ENCODE measurements around the gene NSD1. TPM values are rescaled to one million over a fixed set of nuclear protein-coding genes. Genes with fewer than 3 reads are reported as not detected.
"Not testable (repeated sequence)": the region's sequence is repeated elsewhere in the genome, so short reads cannot be mapped to it uniquely, and the experiment has no call there.

Gene NSD1
- total and polyA plus RNA-seq, 3 donors from 2014 or later = 66.0 to 86.6 (median 71.2) TPM

DNA sequence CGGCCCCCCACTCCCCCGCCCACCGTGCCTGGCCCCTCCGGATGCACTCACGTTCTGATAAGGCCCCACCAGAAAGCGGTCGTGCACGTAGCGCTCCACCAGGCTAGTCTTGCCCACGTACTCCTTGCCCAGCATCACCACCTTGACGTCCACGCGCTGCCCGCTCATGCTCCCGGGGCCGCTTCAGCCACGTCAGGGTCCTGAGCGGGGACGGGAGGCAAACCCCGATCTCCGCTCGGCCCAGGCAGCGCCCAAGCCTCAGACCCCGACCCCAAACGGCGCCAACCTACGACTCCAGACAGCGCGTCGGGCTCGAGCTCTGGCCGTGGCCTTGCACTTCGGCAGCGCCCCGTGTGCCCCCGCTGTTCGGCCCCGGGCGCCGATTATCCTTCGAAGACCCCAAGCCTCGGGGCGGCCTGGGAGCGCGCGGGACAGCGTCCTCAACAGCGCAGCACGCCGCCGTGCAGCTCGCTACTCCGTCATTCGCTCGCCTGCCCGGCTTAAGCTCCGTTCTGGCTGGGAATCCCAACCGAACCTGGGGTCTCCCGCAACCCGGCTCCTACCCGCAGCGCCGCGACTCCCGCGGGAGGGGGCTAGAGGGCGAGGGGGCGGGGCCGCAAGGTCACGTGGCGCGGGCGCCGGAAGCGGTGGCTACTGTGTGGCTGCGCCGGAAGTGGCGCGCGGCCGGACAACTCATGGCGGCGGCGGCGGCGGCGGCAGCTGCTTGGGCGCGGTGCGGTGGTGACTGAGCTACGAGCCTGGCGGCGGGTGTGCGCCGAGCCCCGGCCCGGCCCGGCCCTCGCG lies 169.8 kb downstream of the NSD1 start, which contains the start of the genes PRELID1 and RAB24:
TSS of gene PRELID1 (plus strand) at position 679 of the 804 bp plus-strand sequence. CDS start 187 bp downstream, outside the sequence.
TSS of gene RAB24 (minus strand) at position 599 of the 804 bp plus-strand sequence. CDS start at position 168, 431 bp downstream.
- DNase-seq = peak; percentile 94
- WGBS, 2 donors = 0% methylated on average over 71 of the region's 100 CpGs; no CpG with 5 or more reads in 1 of the 2 donors
- no peaks in the 10 kb centered on the region for H3K27me3 ChIP-seq
- H3K4me3 ChIP-seq = peak within 1 kb of the TSS; percentile 82 to 94
- peaks cover 19% of the 10 kb centered on the region for H3K4me1 ChIP-seq
- intact Hi-C loops (cut with DNase I; ENCODE audit: low total_unique reads) = loop anchor here (10.0 kb wide), 1 partner anchor 189 kb away; no protein-coding TSS in a partner anchor
- H3K9me3 ChIP-seq = no peaks in the 10 kb centered on the region
- no peak for TF ChIP-seq POLR2A (IDR thresholded peaks at IDR 0.05)
- TF ChIP-seq, protein P1, sequence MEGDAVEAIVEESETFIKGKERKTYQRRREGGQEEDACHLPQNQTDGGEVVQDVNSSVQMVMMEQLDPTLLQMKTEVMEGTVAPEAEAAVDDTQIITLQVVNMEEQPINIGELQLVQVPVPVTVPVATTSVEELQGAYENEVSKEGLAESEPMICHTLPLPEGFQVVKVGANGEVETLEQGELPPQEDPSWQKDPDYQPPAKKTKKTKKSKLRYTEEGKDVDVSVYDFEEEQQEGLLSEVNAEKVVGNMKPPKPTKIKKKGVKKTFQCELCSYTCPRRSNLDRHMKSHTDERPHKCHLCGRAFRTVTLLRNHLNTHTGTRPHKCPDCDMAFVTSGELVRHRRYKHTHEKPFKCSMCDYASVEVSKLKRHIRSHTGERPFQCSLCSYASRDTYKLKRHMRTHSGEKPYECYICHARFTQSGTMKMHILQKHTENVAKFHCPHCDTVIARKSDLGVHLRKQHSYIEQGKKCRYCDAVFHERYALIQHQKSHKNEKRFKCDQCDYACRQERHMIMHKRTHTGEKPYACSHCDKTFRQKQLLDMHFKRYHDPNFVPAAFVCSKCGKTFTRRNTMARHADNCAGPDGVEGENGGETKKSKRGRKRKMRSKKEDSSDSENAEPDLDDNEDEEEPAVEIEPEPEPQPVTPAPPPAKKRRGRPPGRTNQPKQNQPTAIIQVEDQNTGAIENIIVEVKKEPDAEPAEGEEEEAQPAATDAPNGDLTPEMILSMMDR (IDR thresholded peaks at IDR 0.05) = peak in 1 of 3 experiments; percentile 33
- no peaks in the 10 kb centered on the region for H3K36me3 ChIP-seq (ENCODE audit: low read depth, missing control alignments)
- H3K27ac ChIP-seq = peak within 1 kb of the TSS; percentile 76 to 82

DNA sequence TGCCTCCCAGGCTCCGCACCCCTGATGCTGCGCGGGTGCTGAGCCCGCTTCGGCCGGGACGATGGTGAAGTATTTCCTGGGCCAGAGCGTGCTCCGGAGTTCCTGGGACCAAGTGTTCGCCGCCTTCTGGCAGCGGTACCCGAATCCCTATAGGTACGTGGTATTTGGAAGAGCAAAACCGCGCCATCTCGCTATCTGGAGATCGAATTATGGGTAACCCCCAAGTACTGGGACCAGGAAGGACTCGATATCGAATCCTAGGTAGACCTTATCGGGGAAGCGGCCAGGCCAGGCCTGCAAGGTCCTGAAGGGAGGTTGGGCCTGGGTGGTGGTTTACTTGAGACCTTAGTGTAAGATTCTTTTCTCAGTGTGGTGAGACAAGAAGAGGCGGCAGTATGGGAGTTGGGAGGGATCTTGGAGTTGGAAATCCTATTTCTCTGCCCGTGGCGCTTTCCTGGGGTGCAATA lies 170.4 kb downstream of the NSD1 start:
- no peaks in the 10 kb centered on the region for H3K27me3 ChIP-seq
- H3K27ac ChIP-seq = peak overlapping the region; percentile 76 to 82
- H3K4me3 ChIP-seq = peak overlapping the region; percentile 82 to 94
- H3K9me3 ChIP-seq = no peaks in the 10 kb centered on the region
- DNase-seq = no peak
- H3K36me3 ChIP-seq (ENCODE audit: low read depth, missing control alignments) = no peaks in the 10 kb centered on the region
- WGBS, 2 donors = 0 to 2% methylated on average over 7 to 25 of the region's 25 CpGs
- TF ChIP-seq POLR2A (IDR thresholded peaks at IDR 0.05) = no peak
- TF ChIP-seq, protein P1 (IDR thresholded peaks at IDR 0.05) = no peak
- H3K4me1 ChIP-seq = peaks cover 19% of the 10 kb centered on the region
- intact Hi-C loops (cut with DNase I; ENCODE audit: low total_unique reads) = loop anchor here (10.0 kb wide), 1 partner anchor 189 kb away; no protein-coding TSS in a partner anchor

DNA sequence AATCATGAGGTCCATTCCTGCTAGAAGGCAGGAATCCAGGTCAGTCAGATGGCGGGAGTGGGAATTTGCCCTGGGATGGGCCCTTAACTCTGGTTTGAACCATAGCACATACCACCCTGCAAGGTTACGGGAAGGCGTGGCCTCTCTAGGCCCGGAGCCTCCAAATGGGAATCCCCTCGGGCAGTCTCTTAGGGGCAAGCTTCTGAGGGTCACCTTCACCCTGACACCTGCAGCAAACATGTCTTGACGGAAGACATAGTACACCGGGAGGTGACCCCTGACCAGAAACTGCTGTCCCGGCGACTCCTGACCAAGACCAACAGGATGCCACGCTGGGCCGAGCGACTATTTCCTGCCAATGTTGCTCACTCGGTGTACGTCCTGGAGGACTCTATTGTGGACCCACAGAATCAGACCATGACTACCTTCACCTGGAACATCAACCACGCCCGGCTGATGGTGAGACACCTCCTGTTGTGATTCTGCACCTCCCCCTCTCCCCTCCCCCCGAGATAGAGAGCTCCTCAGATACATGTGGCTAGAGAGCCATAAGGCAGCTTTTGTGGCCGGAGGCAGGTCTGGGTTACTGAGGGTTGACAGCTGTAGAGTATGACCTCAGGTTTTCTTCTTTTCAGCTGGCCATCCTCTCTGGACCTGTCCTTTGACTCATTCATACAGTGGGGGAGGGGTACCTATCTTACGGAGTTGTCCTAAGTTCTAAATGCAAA lies 171.0 kb downstream of the NSD1 start:
- H3K36me3 ChIP-seq (ENCODE audit: low read depth, missing control alignments) = no peaks in the 10 kb centered on the region
- peak overlapping the region; percentile 82 to 94 for H3K4me3 ChIP-seq
- no peaks in the 10 kb centered on the region for H3K27me3 ChIP-seq
- no peak for DNase-seq
- H3K9me3 ChIP-seq = no peaks in the 10 kb centered on the region
- WGBS, 2 donors = 16 to 38% methylated on average over 3 to 19 of the region's 19 CpGs
- peak overlapping the region in 1 of 2 donors; percentile 82 for H3K27ac ChIP-seq
- intact Hi-C loops (cut with DNase I; ENCODE audit: low total_unique reads) = loop anchor here (10.0 kb wide), 1 partner anchor 190 kb away; no protein-coding TSS in a partner anchor
- TF ChIP-seq POLR2A (IDR thresholded peaks at IDR 0.05) = no peak
- TF ChIP-seq, protein P1 (IDR thresholded peaks at IDR 0.05) = no peak
- peaks cover 19% of the 10 kb centered on the region for H3K4me1 ChIP-seq

DNA sequence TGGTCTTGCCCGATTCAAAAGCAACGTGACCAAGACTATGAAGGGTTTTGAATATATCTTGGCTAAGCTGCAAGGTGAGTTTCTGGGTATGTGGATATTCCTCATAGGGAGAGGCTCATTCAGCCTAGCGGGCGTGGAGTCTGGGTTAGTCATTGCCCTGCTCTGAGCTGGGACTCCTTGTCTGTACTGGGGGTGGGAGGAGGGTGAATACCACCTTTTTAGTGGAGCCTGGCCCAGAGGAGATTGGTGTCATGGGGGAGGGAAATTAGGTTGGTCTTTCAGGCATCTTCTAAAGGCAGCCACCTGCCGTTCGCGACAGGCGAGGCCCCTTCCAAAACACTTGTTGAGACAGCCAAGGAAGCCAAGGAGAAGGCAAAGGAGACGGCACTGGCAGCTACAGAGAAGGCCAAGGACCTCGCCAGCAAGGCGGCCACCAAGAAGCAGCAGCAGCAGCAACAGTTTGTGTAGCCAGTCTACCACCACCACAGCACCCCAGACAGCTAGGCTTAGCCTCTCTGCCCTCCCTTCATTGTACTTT lies 172.6 kb downstream of the NSD1 start:
- 83 to 90% methylated on average over 1 to 11 of the region's 11 CpGs for WGBS, 2 donors
- not testable (repeated sequence) for H3K27ac ChIP-seq; DNase-seq; H3K4me3 ChIP-seq; H3K9me3 ChIP-seq; H3K36me3 ChIP-seq (ENCODE audit: low read depth, missing control alignments); H3K27me3 ChIP-seq
- H3K4me1 ChIP-seq = peaks cover 21% of the 10 kb centered on the region
- intact Hi-C loops (cut with DNase I; ENCODE audit: low total_unique reads) = loop anchor here (10.0 kb wide), 1 partner anchor 191 kb away; no protein-coding TSS in a partner anchor

Measured in testis (tissue), 3 donors.